Colonic mucosa (tissue), 4 donors: ENCODE results near the gene TTLL1. TPM values are rescaled to one million over a fixed set of nuclear protein-coding genes. Genes with fewer than 3 reads are reported as not detected.

Experiments used
- DNase-seq: peaks from one replicate; pipeline ENCODE4 v3.0.0-alpha.2; 2020
- H3K27ac ChIP-seq: fragments of 200-600 bp; one replicate; pipeline ENCODE4 v1.8.0; 2021
- H3K27me3 ChIP-seq: fragments of 200-600 bp; one replicate; pipeline ENCODE4 v1.8.0; 2021
- H3K36me3 ChIP-seq: fragments of 200-600 bp; one replicate; pipeline ENCODE4 v1.8.0; 2021
- H3K4me1 ChIP-seq: fragments of 200-600 bp; one replicate; pipeline ENCODE4 v1.8.0; 2021; ENCODE audit warnings: mild to moderate bottlenecking
- H3K4me3 ChIP-seq: fragments of 200-600 bp; one replicate; pipeline ENCODE4 v1.8.0; 2021
- H3K9ac ChIP-seq, 2 donors: one replicate each; pipeline ENCODE4 v1.7.0; 2013; ENCODE audit warnings: control low read depth in 2 of 2, low read depth in 2 of 2, low read length in 2 of 2
- H3K9me3 ChIP-seq: fragments of 200-600 bp; one replicate; pipeline ENCODE4 v1.8.0; 2021
- intact Hi-C: fragments of 100-400 bp; cut with DNase I; formaldehyde crosslinking; loops from one replicate; pipeline ENCODE4 v1.14.1; 2022
- total RNA-seq, 2 donors: library from RNA; stranded (reverse); fragmentation: NEBNext Ultra II Directional in 1 of 2; extraction: Animal tissue kit (Norgen Biotek cat#: 25700) in 1 of 2; gene quantifications; one replicate each; pipeline ENCODE4 v1.2.1, GENCODE V29; 2021
- TF ChIP-seq, protein P1 (sequence below): fragments of 200-600 bp; IDR thresholded peaks from one replicate; pipeline ENCODE4 v1.8.0; 2022; ENCODE audit warnings: antibody characterized with exemption, mild to moderate bottlenecking
- donor health status: healthy.
- donor health status: DM: no; HTN: no; CAD: no.
- donor health status: DM: no; HTN: no; CAD: no.

The TTLL1 gene
- total RNA-seq, 2 donors from 2014 or later = 1.9 to 3.3 TPM

DNA sequence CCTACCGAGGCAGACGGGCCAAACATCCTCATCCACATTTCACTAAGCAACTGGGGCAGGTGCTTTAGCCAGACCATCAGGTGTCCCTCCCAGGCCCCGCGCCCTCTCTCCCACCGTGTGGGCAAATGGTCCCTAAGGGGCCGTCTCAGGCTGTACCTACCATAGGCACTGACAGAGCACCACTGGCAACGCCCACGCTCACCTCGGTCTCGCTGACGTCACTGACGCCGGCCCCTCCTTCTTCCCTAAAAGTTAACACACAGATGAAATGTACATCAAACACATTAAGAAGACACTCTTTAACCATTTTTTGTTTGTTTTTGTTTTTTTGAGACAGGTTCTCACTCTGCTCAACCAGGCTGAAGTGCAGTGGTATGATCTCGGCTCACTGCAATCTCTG is 9.4 kb downstream of the TTLL1 start:
- no peaks in the 10 kb centered on the region for H3K9me3 ChIP-seq
- no peak overlapping the region for H3K9ac ChIP-seq
- no peaks in the 10 kb centered on the region for H3K27me3 ChIP-seq
- intact Hi-C loops = no loop called here
- no peak for DNase-seq
- no peaks in the 10 kb centered on the region for H3K4me1 ChIP-seq
- TF ChIP-seq, protein P1, sequence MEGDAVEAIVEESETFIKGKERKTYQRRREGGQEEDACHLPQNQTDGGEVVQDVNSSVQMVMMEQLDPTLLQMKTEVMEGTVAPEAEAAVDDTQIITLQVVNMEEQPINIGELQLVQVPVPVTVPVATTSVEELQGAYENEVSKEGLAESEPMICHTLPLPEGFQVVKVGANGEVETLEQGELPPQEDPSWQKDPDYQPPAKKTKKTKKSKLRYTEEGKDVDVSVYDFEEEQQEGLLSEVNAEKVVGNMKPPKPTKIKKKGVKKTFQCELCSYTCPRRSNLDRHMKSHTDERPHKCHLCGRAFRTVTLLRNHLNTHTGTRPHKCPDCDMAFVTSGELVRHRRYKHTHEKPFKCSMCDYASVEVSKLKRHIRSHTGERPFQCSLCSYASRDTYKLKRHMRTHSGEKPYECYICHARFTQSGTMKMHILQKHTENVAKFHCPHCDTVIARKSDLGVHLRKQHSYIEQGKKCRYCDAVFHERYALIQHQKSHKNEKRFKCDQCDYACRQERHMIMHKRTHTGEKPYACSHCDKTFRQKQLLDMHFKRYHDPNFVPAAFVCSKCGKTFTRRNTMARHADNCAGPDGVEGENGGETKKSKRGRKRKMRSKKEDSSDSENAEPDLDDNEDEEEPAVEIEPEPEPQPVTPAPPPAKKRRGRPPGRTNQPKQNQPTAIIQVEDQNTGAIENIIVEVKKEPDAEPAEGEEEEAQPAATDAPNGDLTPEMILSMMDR = no peak
- no peak overlapping the region for H3K4me3 ChIP-seq
- H3K36me3 ChIP-seq = no peaks in the 10 kb centered on the region
- H3K27ac ChIP-seq = no peak overlapping the region

DNA sequence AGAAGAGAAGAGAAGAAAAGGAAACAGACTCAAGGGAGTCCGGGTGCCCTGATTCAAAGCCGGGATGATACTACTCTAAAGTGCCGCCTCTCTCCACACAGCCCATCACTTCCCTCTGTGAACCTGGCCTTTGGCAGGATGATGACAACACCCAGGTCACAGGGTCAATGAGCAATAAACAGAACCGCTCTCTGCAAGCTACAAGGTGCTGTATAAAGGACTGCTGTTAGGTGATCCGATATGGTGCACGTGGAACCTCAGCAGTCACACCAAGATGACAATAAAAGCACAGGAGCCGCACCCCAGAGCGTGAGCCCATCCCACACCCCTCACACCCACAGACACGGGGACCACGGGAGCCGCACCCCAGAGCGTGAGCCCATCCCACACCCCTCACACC is 10.7 kb downstream of the TTLL1 start:
- Histone ChIP-seq H3K36me3 (no peaks in the 10 kb centered on the region), H3K9me3 (no peaks in the 10 kb centered on the region), H3K4me1 (no peaks in the 10 kb centered on the region), H3K27ac (no peak overlapping the region), H3K4me3 (no peak overlapping the region), H3K9ac (no peak overlapping the region), H3K27me3 (no peaks in the 10 kb centered on the region)
- intact Hi-C loops = no loop called here
- TF ChIP-seq, protein P1 = no peak
- peak; percentile 85 for DNase-seq

DNA sequence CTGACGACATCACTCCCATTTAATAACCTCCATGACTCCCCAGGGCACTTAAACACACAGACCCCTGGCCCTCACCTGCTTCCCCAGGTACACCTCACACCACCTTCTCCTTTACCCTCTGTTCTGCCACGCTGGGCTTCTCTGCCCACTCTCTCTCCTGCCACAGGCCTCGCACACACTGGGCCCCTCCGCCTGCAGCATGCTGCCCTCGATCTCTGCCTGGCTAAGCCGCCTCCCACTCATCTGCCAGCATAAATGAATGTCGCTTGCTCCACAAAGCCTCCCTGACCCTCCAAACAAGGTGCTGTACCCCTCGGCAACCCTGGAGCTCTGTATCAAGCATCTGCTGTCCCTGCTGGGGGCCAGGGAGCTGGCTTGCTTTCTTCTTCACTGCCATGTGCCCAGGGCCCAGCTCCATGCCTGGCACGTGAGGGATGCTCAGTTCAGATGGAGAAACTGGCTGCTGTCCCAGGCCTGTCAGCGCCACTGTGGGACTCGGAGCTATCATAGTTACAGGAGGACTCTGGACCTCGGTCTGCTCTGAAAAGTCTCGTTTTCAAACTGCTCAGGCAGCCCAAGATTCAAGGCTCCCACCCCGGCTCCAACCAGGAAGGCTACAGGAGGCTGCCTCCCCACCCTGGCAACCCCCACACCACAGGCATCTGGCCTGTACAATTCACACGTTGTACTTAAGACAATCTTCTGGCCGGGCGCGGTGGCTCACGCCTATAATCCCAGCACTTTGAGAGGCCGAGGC is 11.9 kb downstream of the TTLL1 start:
- no peak overlapping the region for H3K27ac ChIP-seq
- H3K36me3 ChIP-seq = no peaks in the 10 kb centered on the region
- TF ChIP-seq, protein P1 = no peak
- DNase-seq = peak; percentile 35
- H3K4me1 ChIP-seq = no peaks in the 10 kb centered on the region
- H3K9ac ChIP-seq = no peak overlapping the region
- no peaks in the 10 kb centered on the region for H3K9me3 ChIP-seq
- intact Hi-C loops = no loop called here
- no peaks in the 10 kb centered on the region for H3K27me3 ChIP-seq
- H3K4me3 ChIP-seq = no peak overlapping the region

DNA sequence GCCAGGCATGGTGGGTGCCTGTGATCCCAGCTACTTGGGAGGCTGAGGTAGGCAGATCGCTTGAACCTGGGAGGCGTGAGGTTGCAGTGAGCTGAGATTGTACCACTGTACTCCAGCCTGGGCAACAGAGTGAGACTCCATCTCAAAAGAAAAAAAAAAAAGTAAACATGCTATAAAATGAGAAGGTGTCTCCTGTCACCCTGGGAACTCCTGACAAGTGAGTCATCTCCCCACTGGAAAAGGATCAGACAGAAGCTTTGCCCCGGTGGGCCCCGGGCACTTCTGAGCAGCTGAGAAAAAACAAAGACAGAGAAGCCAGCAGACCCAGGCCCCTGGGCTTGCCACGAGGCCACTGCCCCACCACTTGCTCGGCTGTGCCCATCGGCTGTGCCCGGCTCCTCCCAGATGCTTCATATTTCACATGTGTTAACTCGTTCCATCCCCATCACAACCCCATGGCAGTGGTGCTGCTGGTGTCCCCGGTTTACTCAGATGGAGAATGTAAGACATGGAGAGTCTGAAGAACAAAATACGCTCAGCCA is 22.3 kb downstream of the TTLL1 start:
- intact Hi-C loops = no loop called here
- H3K27me3 ChIP-seq = no peaks in the 10 kb centered on the region
- no peak for DNase-seq

DNA sequence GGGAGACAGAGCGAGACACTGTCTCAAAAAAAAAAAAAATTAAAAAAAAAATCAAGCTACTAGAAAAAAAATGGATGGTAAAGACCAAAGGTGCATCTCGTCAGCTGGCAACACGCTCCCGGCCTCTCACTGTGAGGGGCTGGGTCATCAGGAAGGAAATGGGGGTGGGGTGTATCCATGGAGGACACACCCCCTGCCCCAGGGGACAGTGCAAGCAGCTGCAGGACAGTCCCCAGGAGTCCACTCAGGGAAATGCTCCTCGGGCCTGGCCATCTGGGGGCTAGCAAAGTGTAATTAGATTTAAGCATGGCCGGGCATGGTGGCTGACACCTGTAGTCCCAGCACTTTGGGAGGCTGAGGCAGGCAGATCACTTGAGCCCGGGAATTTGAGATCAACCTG is 23.1 kb downstream of the TTLL1 start:
- intact Hi-C loops = no loop called here
- Histone ChIP-seq H3K36me3 (no peaks in the 10 kb centered on the region), H3K4me1 (no peaks in the 10 kb centered on the region)

More for the DNA sequence above, 22.3 kb downstream of the TTLL1 start:
- Histone ChIP-seq H3K4me1 (no peaks in the 10 kb centered on the region), H3K9ac (no peak overlapping the region), H3K36me3 (no peaks in the 10 kb centered on the region), H3K9me3 (no peaks in the 10 kb centered on the region), H3K4me3 (no peak overlapping the region), H3K27ac (no peak overlapping the region)
- TF ChIP-seq, protein P1 = no peak

More for the DNA sequence above, 23.1 kb downstream of the TTLL1 start:
- DNase-seq = no peak
- Histone ChIP-seq H3K4me3 (no peak overlapping the region), H3K9ac (no peak overlapping the region), H3K9me3 (no peaks in the 10 kb centered on the region), H3K27ac (no peak overlapping the region), H3K27me3 (no peaks in the 10 kb centered on the region)
- TF ChIP-seq, protein P1 = no peak
